HL-60 (cell line): ENCODE measurements around the gene CLCN5.

Experiments
- DNase-seq, 2 experiments: peaks; one replicate each; pipeline ENCODE4 v3.0.0-alpha.2; 2010 to 2020; ENCODE audit warnings: low read depth in 1 of 2, low spot score in 1 of 2
- H3K27ac ChIP-seq: fragments of 250-450 bp; sonication (Bioruptor Pico); replicated peaks from 2 replicates; pipeline ENCODE4 v1.5.1; 2020; ENCODE audit warnings: mild to moderate bottlenecking, moderate library complexity
- H3K27me3 ChIP-seq: fragments of 250-450 bp; sonication (Bioruptor Pico); 2 replicates; pipeline ENCODE4 v1.5.1; 2021; ENCODE audit warnings: mild to moderate bottlenecking, moderate library complexity; ENCODE audit not compliant: insufficient read depth, poor library complexity, severe bottlenecking
- H3K4me3 ChIP-seq: replicated peaks from 2 replicates; pipeline ENCODE4 v1.5.1; 2011; ENCODE audit warnings: mild to moderate bottlenecking, control low read depth, low read length; ENCODE audit not compliant: insufficient read depth
- GABPA ChIP-seq: IDR thresholded peaks from 2 replicates; pipeline ENCODE4 v1.6.1; 2012; ENCODE audit warnings: low read depth
- POLR2AphosphoS5 ChIP-seq: IDR thresholded peaks from 2 replicates; pipeline ENCODE4 v1.6.1; 2012; ENCODE audit warnings: low read depth
- SPI1 ChIP-seq: IDR thresholded peaks from 2 replicates; pipeline ENCODE4 v1.6.1; 2012; ENCODE audit warnings: low read depth, mild to moderate bottlenecking, borderline replicate concordance
- long read RNA-seq: library from polyadenylated mRNA; unstranded; transcript quantifications from one replicate; pipeline ENCODE4 v2.0.0, GENCODE V29; 2020
- TF ChIP-seq, protein P1 (sequence below): IDR thresholded peaks from one replicate; pipeline ENCODE4 v1.5.1; 2011; ENCODE audit warnings: low read length, control low read depth, inconsistent platforms; ENCODE audit not compliant: insufficient read depth
- TF ChIP-seq, protein P2 (sequence below): IDR thresholded peaks from 2 replicates; pipeline ENCODE4 v1.6.1; 2012; ENCODE audit warnings: low read depth; ENCODE audit not compliant: insufficient replicate concordance

The CLCN5 gene
- long read RNA-seq, full-length matches to known transcripts: 7 of 16 reads
- long read RNA-seq, partial matches to known transcripts: 3 of 16 reads
- long read RNA-seq, other reads (novel, unspliced or antisense): 6 of 16 reads

DNA sequence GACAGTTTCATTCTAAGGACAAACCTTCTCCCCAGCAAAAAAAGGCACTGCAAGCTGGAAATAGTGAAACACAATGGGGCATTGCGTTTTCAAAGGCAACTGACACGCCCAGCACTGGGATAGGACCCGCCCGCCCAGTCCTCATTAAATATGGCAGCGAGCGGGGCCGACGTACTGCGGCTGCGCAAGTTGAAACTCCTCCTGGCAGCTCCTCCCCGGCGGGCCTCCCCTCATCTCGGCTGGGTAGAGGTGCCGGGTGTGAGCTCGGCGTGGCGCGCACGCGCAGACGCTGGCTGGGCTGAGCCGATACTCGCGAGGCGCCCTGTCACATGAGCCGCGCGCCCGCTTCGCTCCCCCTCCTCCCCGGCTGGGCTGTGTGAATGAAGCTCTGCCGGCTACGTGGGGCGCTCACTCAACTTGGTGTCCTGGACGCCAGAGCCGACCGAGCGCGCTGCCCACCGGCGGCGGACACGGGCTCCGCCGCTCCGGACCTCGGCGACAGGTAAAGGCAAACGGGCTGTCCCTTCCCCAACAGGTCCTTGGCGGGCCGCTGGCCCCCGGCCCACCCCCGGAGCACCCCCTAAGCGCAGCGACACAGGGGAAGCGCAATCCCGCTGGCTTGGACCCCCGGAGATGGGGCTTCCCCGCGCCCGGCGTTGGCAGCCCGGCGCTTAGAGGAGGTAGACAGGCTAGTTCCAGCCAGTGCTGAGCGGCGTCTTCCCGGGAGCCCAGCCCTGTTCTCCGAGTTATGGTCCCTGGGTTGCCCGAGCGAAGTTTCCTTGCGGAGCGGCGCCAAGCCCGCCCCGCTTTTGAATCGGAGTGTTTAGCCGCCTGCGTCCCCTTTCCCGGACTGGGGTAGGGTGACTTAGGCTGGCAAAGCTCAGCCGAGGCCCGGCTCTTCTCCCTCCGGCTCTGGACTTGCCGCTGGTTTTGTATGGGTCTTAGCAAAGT is at the start of gene CLCN5:
Gene CLCN5, plus strand, starts transcription at position 306 of the 951 bp plus-strand sequence. CDS start 2,703 bp downstream, outside the sequence.
- TF ChIP-seq SPI1 (no peak), POLR2AphosphoS5 (no peak), GABPA (no peak)
- TF ChIP-seq, protein P1, sequence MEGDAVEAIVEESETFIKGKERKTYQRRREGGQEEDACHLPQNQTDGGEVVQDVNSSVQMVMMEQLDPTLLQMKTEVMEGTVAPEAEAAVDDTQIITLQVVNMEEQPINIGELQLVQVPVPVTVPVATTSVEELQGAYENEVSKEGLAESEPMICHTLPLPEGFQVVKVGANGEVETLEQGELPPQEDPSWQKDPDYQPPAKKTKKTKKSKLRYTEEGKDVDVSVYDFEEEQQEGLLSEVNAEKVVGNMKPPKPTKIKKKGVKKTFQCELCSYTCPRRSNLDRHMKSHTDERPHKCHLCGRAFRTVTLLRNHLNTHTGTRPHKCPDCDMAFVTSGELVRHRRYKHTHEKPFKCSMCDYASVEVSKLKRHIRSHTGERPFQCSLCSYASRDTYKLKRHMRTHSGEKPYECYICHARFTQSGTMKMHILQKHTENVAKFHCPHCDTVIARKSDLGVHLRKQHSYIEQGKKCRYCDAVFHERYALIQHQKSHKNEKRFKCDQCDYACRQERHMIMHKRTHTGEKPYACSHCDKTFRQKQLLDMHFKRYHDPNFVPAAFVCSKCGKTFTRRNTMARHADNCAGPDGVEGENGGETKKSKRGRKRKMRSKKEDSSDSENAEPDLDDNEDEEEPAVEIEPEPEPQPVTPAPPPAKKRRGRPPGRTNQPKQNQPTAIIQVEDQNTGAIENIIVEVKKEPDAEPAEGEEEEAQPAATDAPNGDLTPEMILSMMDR: no peak
- TF ChIP-seq, protein P2, sequence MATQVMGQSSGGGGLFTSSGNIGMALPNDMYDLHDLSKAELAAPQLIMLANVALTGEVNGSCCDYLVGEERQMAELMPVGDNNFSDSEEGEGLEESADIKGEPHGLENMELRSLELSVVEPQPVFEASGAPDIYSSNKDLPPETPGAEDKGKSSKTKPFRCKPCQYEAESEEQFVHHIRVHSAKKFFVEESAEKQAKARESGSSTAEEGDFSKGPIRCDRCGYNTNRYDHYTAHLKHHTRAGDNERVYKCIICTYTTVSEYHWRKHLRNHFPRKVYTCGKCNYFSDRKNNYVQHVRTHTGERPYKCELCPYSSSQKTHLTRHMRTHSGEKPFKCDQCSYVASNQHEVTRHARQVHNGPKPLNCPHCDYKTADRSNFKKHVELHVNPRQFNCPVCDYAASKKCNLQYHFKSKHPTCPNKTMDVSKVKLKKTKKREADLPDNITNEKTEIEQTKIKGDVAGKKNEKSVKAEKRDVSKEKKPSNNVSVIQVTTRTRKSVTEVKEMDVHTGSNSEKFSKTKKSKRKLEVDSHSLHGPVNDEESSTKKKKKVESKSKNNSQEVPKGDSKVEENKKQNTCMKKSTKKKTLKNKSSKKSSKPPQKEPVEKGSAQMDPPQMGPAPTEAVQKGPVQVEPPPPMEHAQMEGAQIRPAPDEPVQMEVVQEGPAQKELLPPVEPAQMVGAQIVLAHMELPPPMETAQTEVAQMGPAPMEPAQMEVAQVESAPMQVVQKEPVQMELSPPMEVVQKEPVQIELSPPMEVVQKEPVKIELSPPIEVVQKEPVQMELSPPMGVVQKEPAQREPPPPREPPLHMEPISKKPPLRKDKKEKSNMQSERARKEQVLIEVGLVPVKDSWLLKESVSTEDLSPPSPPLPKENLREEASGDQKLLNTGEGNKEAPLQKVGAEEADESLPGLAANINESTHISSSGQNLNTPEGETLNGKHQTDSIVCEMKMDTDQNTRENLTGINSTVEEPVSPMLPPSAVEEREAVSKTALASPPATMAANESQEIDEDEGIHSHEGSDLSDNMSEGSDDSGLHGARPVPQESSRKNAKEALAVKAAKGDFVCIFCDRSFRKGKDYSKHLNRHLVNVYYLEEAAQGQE: no peak
- peak; percentile 76 to 94 for DNase-seq
- no peaks in the 10 kb centered on the region for H3K27me3 ChIP-seq
- H3K27ac ChIP-seq: peak within 1 kb of the TSS; percentile 63
- peak within 1 kb of the TSS; percentile 70 for H3K4me3 ChIP-seq

DNA sequence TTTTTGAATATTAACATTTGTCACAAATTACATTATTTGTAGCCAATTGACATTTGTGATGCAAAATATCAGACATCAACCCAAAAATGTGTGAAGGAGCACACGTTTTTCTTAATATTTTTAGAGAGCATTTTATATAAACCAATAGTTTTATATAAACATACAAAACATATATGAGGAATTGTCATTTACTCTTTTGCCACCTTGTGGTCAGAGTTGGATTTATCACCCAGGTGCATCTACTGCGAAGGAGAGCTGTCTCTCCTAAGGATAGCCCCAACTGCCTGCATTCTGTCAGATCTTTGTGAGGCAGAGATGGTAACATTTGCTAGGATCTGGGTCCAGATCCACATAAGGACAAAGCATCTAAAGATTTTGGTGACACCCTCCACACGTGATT is 45.6 kb upstream of the CLCN5 start:
- DNase-seq: peak in 1 of 2 experiments; percentile 14
- H3K27ac ChIP-seq: no peak overlapping the region

DNA sequence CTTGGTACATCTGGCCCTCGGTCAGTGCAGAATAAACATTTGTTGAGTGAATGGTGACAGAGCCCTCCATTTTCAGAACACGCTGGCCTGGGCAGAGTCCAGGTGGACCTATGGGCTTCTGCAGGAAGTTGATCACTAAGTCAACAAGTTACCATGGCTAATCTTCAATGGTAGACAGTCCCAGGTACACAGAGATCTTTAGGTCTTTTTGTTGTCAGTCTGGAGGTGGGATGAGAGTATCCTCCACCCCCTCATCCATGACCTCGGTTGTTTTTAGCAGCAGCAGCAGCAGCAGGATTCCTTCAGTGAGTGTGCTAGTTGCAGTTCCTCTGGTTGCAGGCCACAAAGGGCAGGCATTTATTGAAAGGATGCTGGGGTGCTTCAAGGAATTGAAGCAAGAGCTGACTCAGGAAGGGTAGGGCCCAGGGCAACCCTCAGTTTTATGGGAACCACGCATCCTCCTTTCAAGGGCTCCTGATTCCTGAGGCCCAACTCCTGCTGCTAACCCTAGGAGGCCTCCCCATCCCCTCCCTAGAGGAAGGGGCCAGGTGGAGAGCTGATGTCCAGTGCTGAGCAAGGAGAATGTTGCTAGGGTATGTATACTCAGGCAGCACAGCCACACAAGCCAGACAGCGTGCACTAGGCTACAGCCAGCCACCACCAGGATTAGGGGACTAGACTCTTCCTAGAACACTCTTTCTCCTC is 44.8 kb upstream of the CLCN5 start:
- Histone ChIP-seq H3K27me3 (no peaks in the 10 kb centered on the region), H3K4me3 (no peak overlapping the region), H3K27ac (no peak overlapping the region)
- DNase-seq: no peak
- TF ChIP-seq SPI1: no peak
- no peak for TF ChIP-seq POLR2AphosphoS5
- TF ChIP-seq, protein P1: no peak
- no peak for TF ChIP-seq GABPA

More for the DNA sequence above, 45.6 kb upstream of the CLCN5 start:
- H3K4me3 ChIP-seq: no peak overlapping the region
- TF ChIP-seq POLR2AphosphoS5: no peak
- TF ChIP-seq, protein P1: peak; percentile 3
- no peak for TF ChIP-seq GABPA
- H3K27me3 ChIP-seq: no peaks in the 10 kb centered on the region

DNA sequence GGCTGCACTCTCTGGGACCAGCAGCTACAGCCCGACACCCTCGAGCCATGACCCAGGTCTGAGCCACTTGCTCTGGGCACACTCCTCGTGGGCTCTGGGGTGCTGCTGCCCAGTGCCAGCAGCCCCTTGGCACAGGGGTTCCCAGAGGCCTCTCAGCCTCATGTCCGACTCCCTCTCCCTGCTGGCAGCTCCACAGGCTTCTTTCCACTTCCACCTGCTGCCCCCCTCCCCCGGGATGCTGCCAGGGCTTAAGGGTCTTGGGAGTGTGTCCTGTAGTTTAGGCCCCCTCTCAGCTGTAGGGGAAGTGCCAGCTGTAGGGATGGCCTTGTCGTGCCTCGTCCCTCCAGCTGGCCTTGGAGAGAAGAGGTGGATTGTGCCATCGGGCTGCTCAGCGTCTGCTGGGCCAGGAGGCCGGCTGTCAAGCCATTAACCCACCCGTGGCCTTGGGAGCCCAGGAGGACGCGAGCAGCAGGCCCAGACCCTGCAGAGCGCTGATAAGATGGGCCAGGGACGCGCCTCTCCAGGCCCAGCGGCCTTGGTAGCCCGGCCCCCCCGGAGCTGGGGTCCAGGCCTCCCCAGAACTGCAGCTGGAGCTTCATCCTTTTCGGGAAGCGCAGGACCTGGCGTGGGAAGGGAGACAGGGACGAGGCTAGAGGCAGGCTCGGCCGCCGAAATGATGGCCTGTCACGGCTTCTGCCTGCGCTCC is 44.1 kb upstream of the CLCN5 start:
- H3K27ac ChIP-seq: no peak overlapping the region
- no peak overlapping the region for H3K4me3 ChIP-seq
- TF ChIP-seq GABPA: no peak
- TF ChIP-seq, protein P2: no peak
- no peak for TF ChIP-seq SPI1
- TF ChIP-seq, protein P1: no peak
- no peak for TF ChIP-seq POLR2AphosphoS5
- no peak for DNase-seq
- H3K27me3 ChIP-seq: no peaks in the 10 kb centered on the region
